C4-2B (cell line): ENCODE data around the gene SHQ1.

Experiments used
- H3K27ac ChIP-seq: fragments of 450-650 bp; 2 replicates; pipeline ENCODE4 v1.5.1; 2017
- CTCF ChIP-seq: fragments of 450-650 bp; conservative IDR thresholded peaks from 2 replicates; pipeline ENCODE4 v1.5.1; 2017; ENCODE audit warnings: mild to moderate bottlenecking
- ZFX ChIP-seq: fragments of 450-650 bp; IDR thresholded peaks from 2 replicates; pipeline ENCODE4 v1.6.1; 2017

Gene SHQ1

DNA sequence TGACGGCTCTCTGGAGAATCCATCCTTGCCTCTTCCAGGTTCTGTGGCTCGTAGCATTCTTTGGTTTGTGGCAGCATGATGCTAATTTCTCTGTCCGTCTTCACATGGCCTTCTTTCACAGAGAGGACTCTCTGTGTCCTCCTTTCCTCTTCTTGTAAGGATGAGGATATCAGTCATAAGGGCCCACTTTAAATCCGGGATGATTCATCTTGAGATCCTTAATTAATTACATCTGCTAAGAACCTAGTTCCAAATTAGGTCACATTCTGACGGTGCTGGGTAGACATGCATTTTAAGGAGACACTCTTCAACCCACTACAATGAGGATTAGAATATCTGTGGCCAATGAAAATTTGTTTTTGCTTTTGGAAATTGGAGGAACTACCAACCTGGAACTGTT is 23.9 kb upstream of the SHQ1 start:
- H3K27ac ChIP-seq: no peak overlapping the region
- TF ChIP-seq ZFX: no peak
- no peak for TF ChIP-seq CTCF

- no peak overlapping the region for H3K27ac ChIP-seq
- TF ChIP-seq ZFX (no peak), CTCF (no peak)
These were observed 14.3 kb upstream of the SHQ1 start for GRCh38 chr3:72862314-72863090.

GRCh38 chr3:72860846-72861245 is 12.6 kb upstream of the SHQ1 start:
- no peak for TF ChIP-seq CTCF
- no peak for TF ChIP-seq ZFX
- H3K27ac ChIP-seq: no peak overlapping the region

DNA sequence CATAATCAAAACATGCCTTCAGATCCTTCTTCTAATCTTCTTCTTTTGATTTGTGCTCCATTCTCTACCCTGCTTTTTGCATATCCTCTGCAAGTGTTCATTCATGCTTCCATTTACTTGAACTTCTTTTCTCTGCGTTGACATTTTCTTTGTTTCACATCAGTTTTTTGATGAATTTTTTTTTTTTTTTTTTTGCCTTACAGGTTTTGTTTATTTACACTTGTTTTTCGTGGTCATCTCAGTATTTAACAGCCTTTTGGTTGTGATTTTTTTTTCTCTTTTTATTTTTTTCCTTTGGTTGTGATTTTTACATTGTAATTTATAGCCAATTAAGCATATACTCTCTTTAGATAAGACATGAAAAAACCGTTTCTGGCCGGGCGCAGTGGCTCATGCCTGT is 11.8 kb upstream of the SHQ1 start:
- no peak for TF ChIP-seq ZFX
- no peak for TF ChIP-seq CTCF
- H3K27ac ChIP-seq: no peak overlapping the region

DNA sequence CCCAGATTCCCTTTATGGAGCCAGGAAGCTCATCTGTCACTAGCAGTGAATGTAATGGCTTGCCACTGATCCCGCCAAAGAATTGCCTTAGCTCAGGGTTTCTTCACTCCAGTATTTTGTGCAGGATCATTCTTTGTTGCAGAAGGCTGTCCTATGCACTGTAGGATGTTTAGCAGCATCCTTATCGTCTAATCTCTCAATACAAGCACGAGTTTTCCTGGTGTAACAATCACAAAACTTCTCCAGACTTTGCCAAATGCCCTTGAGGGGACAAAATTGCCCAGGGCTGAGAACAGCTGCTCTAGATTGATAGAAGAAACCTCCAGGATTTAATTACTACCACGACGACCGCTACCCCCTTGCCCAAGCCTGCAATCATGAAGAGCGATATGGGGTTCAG is 6.8 kb upstream of the SHQ1 start:
- no peak for TF ChIP-seq ZFX
- no peak for TF ChIP-seq CTCF
- H3K27ac ChIP-seq: no peak overlapping the region

GRCh38 chr3:72848703-72849081 is 447 bp upstream of the SHQ1 start:
- TF ChIP-seq ZFX (no peak), CTCF (no peak)
- peak overlapping the region; percentile 67 for H3K27ac ChIP-seq

DNA sequence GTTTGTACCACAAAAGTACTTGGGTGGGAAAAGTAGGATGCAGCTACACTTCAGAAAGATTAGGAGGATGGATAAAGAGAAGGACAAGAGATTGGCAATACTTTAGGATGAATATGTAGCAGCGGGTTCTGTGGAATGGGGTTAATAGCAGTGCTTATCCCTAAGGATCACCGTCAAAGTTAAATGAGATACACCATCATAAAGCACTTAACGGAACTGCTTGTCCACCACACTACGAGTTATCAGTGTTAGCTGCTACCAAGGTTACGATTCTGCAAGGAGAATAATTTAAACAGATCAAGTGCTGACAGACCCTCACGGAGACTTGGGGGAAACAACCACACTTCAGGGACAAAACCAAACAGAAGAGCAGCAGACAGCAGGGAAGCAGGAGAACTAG is 963 bp downstream of the SHQ1 start:
- peak overlapping the region; percentile 67 for H3K27ac ChIP-seq
- TF ChIP-seq CTCF (no peak), ZFX (no peak)
